Measurements from ENCODE around the gene PAMR1. TPM values are rescaled to one million over a fixed set of nuclear protein-coding genes. Genes with fewer than 3 reads are reported as not detected.

PAMR1 gene
- total RNA-seq, 4 donors from 2014 or later = 4.0 to 14.5 (median 7.4) TPM

GRCh38 chr11:35393098-35393497 is 132.3 kb downstream of the PAMR1 start:
- 87% methylated on average over 3 of the region's 4 CpGs for WGBS
- Histone ChIP-seq H3K27me3 (no peaks in the 10 kb centered on the region), H3K27ac (replicated peaks in 1 of 4) (no peak overlapping the region), H3K36me3 (no peaks in the 10 kb centered on the region), H3K4me1 (peaks cover 8 to 21% (median 17%) of the 10 kb centered on the region in 4 donors), H3K4me3 (no peak overlapping the region), H3K9me3 (no peaks in the 10 kb centered on the region)
- DNase-seq (ENCODE audit: extremely low spot score) = no peak
- TF ChIP-seq POLR2AphosphoS5 (IDR thresholded peaks at IDR 0.05) (no peak), EP300 (IDR thresholded peaks at IDR 0.05) (no peak), POLR2A (IDR thresholded peaks at IDR 0.05; ENCODE audit: low read depth) (no peak)
- TF ChIP-seq, protein P1, sequence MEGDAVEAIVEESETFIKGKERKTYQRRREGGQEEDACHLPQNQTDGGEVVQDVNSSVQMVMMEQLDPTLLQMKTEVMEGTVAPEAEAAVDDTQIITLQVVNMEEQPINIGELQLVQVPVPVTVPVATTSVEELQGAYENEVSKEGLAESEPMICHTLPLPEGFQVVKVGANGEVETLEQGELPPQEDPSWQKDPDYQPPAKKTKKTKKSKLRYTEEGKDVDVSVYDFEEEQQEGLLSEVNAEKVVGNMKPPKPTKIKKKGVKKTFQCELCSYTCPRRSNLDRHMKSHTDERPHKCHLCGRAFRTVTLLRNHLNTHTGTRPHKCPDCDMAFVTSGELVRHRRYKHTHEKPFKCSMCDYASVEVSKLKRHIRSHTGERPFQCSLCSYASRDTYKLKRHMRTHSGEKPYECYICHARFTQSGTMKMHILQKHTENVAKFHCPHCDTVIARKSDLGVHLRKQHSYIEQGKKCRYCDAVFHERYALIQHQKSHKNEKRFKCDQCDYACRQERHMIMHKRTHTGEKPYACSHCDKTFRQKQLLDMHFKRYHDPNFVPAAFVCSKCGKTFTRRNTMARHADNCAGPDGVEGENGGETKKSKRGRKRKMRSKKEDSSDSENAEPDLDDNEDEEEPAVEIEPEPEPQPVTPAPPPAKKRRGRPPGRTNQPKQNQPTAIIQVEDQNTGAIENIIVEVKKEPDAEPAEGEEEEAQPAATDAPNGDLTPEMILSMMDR (IDR thresholded peaks at IDR 0.05) = no peak
- intact Hi-C loops (cut with DNase I) = loop anchor here (2.0 to 5.0 kb wide), 2 partner anchors 394 to 806 kb away; no protein-coding TSS in a partner anchor

- DNase-seq (ENCODE audit: extremely low spot score) = peak; percentile 94
- 21% methylated on average over 13 of the region's 13 CpGs for WGBS
- H3K27ac ChIP-seq (replicated peaks in 1 of 4) = no peak overlapping the region
- H3K36me3 ChIP-seq = no peaks in the 10 kb centered on the region
- no peaks in the 10 kb centered on the region for H3K27me3 ChIP-seq
- intact Hi-C loops (cut with DNase I) = loop anchor here (2.0 to 5.0 kb wide), 3 partner anchors 393 to 805 kb away; no protein-coding TSS in a partner anchor
- H3K9me3 ChIP-seq = no peaks in the 10 kb centered on the region
- H3K4me3 ChIP-seq = peak overlapping the region in 3 of 4 donors; percentile 17 to 36 (median 18)
- TF ChIP-seq POLR2AphosphoS5 (IDR thresholded peaks at IDR 0.05) = peak in 1 of 2 donors; percentile 33
- TF ChIP-seq EP300 (IDR thresholded peaks at IDR 0.05) = no peak
- TF ChIP-seq, protein P1 (IDR thresholded peaks at IDR 0.05) = peak; percentile 83 to 87 (median 85)
- TF ChIP-seq POLR2A (IDR thresholded peaks at IDR 0.05; ENCODE audit: low read depth) = no peak
- peaks cover 8 to 21% (median 17%) of the 10 kb centered on the region in 4 donors for H3K4me1 ChIP-seq
Measured at GRCh38 chr11:35391922-35392688, 133.3 kb downstream of the PAMR1 start.

DNA sequence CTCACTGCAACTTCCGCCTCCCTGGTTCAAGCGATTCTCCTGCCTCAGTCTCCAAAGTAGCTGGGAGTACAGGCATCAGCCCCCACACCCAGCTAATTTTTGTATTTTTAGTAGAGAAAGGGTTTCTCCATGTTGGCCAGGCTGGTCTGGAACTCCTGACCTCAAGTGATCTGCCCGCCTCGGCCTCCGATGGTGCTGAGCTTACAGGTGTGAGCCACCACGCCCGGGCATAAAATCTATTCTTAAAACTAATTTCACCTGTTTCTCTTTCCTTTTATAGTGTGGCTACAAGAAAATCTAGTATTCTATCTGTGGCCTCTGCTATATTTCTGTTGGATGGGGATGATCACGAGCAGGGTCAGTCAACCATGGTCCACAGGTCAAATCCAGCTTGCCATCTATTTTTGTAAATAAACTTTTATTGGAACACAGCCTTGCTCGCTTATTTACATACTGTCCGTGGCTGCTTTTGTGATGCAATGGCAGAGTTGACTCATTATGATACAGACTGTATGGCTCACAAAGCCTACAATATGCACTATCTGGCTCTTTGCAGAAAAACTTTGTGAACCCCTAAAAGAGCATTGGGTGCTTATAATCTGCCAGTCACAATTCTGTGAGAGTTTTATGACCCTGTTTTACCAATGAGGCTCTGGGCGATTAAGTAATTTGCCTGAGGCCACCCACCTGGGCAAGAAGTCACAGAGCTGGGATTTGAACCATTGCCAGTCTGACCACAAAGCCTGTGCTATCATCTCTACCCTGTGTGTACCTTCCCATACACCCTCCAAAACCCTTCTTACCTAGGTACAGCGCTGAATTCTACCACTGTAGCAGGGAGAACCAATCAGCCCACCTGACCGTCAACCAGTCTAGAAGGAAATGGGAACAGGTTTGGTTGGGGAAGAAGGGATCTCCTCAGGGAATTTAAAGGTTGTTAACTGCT is 134.4 kb downstream of the PAMR1 start:
- H3K4me1 ChIP-seq = peaks cover 8 to 21% (median 17%) of the 10 kb centered on the region in 4 donors
- H3K4me3 ChIP-seq = no peak overlapping the region
- 86% methylated on average over 13 of the region's 13 CpGs for WGBS
- H3K36me3 ChIP-seq = no peaks in the 10 kb centered on the region
- no peak overlapping the region for H3K27ac ChIP-seq (replicated peaks in 1 of 4)
- H3K27me3 ChIP-seq = no peaks in the 10 kb centered on the region
- no peak for DNase-seq (ENCODE audit: extremely low spot score)
- no peaks in the 10 kb centered on the region for H3K9me3 ChIP-seq
- TF ChIP-seq POLR2AphosphoS5 (IDR thresholded peaks at IDR 0.05) = no peak
- TF ChIP-seq EP300 (IDR thresholded peaks at IDR 0.05) = no peak
- TF ChIP-seq POLR2A (IDR thresholded peaks at IDR 0.05; ENCODE audit: low read depth) = no peak
- TF ChIP-seq, protein P1 (IDR thresholded peaks at IDR 0.05) = no peak
- intact Hi-C loops (cut with DNase I) = loop anchor here (2.0 to 5.0 kb wide), 2 partner anchors 464 to 804 kb away; no protein-coding TSS in a partner anchor

GRCh38 chr11:35389897-35390465 is 135.4 kb downstream of the PAMR1 start:
- Histone ChIP-seq H3K36me3 (no peaks in the 10 kb centered on the region), H3K27me3 (no peaks in the 10 kb centered on the region), H3K4me1 (peaks cover 8 to 21% (median 17%) of the 10 kb centered on the region in 4 donors), H3K27ac (replicated peaks in 1 of 4) (no peak overlapping the region), H3K4me3 (no peak overlapping the region), H3K9me3 (peaks cover 0 to 3% (median 0%) of the 10 kb centered on the region in 4 donors)
- TF ChIP-seq POLR2A (IDR thresholded peaks at IDR 0.05; ENCODE audit: low read depth) (no peak), POLR2AphosphoS5 (IDR thresholded peaks at IDR 0.05) (no peak), EP300 (IDR thresholded peaks at IDR 0.05) (no peak)
- intact Hi-C loops (cut with DNase I) = loop anchor here (2.0 to 5.0 kb wide), 2 partner anchors 463 to 803 kb away; no protein-coding TSS in a partner anchor
- DNase-seq (ENCODE audit: extremely low spot score) = no peak
- WGBS = 89% methylated on average over 6 of the region's 6 CpGs

Data from esophagus muscularis mucosa (tissue), 4 donors.